ENCODE data around the gene CACNA1G.

- TF ChIP-seq, protein P1, sequence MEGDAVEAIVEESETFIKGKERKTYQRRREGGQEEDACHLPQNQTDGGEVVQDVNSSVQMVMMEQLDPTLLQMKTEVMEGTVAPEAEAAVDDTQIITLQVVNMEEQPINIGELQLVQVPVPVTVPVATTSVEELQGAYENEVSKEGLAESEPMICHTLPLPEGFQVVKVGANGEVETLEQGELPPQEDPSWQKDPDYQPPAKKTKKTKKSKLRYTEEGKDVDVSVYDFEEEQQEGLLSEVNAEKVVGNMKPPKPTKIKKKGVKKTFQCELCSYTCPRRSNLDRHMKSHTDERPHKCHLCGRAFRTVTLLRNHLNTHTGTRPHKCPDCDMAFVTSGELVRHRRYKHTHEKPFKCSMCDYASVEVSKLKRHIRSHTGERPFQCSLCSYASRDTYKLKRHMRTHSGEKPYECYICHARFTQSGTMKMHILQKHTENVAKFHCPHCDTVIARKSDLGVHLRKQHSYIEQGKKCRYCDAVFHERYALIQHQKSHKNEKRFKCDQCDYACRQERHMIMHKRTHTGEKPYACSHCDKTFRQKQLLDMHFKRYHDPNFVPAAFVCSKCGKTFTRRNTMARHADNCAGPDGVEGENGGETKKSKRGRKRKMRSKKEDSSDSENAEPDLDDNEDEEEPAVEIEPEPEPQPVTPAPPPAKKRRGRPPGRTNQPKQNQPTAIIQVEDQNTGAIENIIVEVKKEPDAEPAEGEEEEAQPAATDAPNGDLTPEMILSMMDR (IDR thresholded peaks at IDR 0.05): no peak
- no peak for TF ChIP-seq POLR2A (IDR thresholded peaks at IDR 0.05)
- TF ChIP-seq POLR2AphosphoS5 (IDR thresholded peaks at IDR 0.05): no peak
- TF ChIP-seq EP300 (IDR thresholded peaks at IDR 0.05): no peak
These were observed 29.0 kb upstream of the CACNA1G start for GRCh38 chr17:50531428-50532025.

Data from gastroesophageal sphincter (tissue), 3 donors.